WTC11 (cell line): ENCODE data around the gene TNFRSF1B. TPM values are rescaled to one million over a fixed set of nuclear protein-coding genes. Genes with fewer than 3 reads are reported as not detected.

Experiments
- ATAC-seq: fragments of 200-7000 bp; cut with Tn5 transposase; 2 replicates; pipeline ENCODE4 v1.10.0; 2021; ENCODE audit warnings: mild to moderate bottlenecking, moderate library complexity
- CTCF ChIA-PET: fragments of 300-600 bp; sonication (Branson Sonifier 250); formaldehyde crosslinking; loops from one replicate; lab custom pipeline; 2021; ENCODE audit warnings: antibody characterized with exemption; lab: Charles Lee
- POLR2A ChIA-PET: fragments of 350-600 bp; sonication (Branson Sonifier 250); formaldehyde crosslinking; loops from one replicate; lab custom pipeline; 2021; ENCODE audit warnings: antibody characterized with exemption; lab: Charles Lee
- DNase-seq: peaks from one replicate; pipeline ENCODE4 v3.0.0; 2021; ENCODE audit warnings: low spot score
- H3K27ac Mint-ChIP-seq: 2 replicates; pipeline ENCODE4 v1.8.0; 2021; ENCODE audit warnings: mixed read lengths
- H3K27me3 Mint-ChIP-seq: 2 replicates; pipeline ENCODE4 v1.8.0; 2021; ENCODE audit warnings: low read depth, mild to moderate bottlenecking, moderate library complexity, mixed read lengths
- H3K36me3 Mint-ChIP-seq: 2 replicates; pipeline ENCODE4 v1.8.0; 2021; ENCODE audit warnings: mixed read lengths
- H3K4me1 Mint-ChIP-seq: 2 replicates; pipeline ENCODE4 v1.8.0; 2022; ENCODE audit warnings: mixed read lengths
- H3K4me3 Mint-ChIP-seq: 2 replicates; pipeline ENCODE4 v1.8.0; 2021; ENCODE audit warnings: mild to moderate bottlenecking, moderate library complexity, mixed read lengths
- H3K9me3 Mint-ChIP-seq: 2 replicates; pipeline ENCODE4 v1.8.0; 2021; ENCODE audit warnings: mixed read lengths
- EMX1 ChIP-seq: fragments of 250-450 bp; sonication (Bioruptor Pico); IDR thresholded peaks from 2 replicates; pipeline ENCODE4 v1.8.0; 2021; ENCODE audit warnings: mild to moderate bottlenecking
- ESRRA ChIP-seq: sonication (generic); formaldehyde crosslinking; IDR thresholded peaks from 2 replicates; pipeline ENCODE4 v1.8.1; 2022; ENCODE audit warnings: mild to moderate bottlenecking, missing genetic modification reagents, borderline replicate concordance
- ETV6 ChIP-seq: sonication (generic); formaldehyde crosslinking; IDR thresholded peaks from 2 replicates; pipeline ENCODE4 v1.8.1; 2022; ENCODE audit warnings: mild to moderate bottlenecking, missing genetic modification reagents
- FOXJ3 ChIP-seq: sonication (generic); formaldehyde crosslinking; IDR thresholded peaks from 2 replicates; pipeline ENCODE4 v1.9.0; 2021; ENCODE audit warnings: missing genetic modification reagents, mild to moderate bottlenecking, borderline replicate concordance
- FOXP4 ChIP-seq: sonication (generic); formaldehyde crosslinking; IDR thresholded peaks from 2 replicates; pipeline ENCODE4 v1.8.0; 2022; ENCODE audit warnings: mild to moderate bottlenecking, missing genetic modification reagents
- JUN ChIP-seq: sonication (generic); formaldehyde crosslinking; IDR thresholded peaks from 2 replicates; pipeline ENCODE4 v1.8.0; 2023; ENCODE audit warnings: mild to moderate bottlenecking, missing genetic modification reagents
- MXD4 ChIP-seq: fragments of 250-450 bp; sonication (Bioruptor Pico); IDR thresholded peaks from 2 replicates; pipeline ENCODE4 v1.8.0; 2021; ENCODE audit warnings: mild to moderate bottlenecking, moderate library complexity, borderline replicate concordance
- NFE2L1 ChIP-seq: sonication (generic); formaldehyde crosslinking; IDR thresholded peaks from 2 replicates; pipeline ENCODE4 v1.8.1; 2023; ENCODE audit warnings: missing genetic modification reagents
- RELA ChIP-seq: sonication (generic); formaldehyde crosslinking; IDR thresholded peaks from 2 replicates; pipeline ENCODE4 v1.8.1; 2022; ENCODE audit warnings: missing genetic modification reagents, mild to moderate bottlenecking, borderline replicate concordance
- RORB ChIP-seq: fragments of 250-450 bp; sonication (Bioruptor Pico); IDR thresholded peaks from 2 replicates; pipeline ENCODE4 v1.9.0; 2021; ENCODE audit warnings: mild to moderate bottlenecking
- TP53 ChIP-seq: sonication (generic); formaldehyde crosslinking; IDR thresholded peaks from 2 replicates; pipeline ENCODE4 v1.8.1; 2023; ENCODE audit warnings: mild to moderate bottlenecking, missing genetic modification reagents
- USF1 ChIP-seq: sonication (generic); formaldehyde crosslinking; IDR thresholded peaks from 2 replicates; pipeline ENCODE4 v1.8.0; 2022; ENCODE audit warnings: mild to moderate bottlenecking, missing genetic modification reagents
- ZNF138 ChIP-seq: sonication (generic); formaldehyde crosslinking; conservative IDR thresholded peaks from 2 replicates; pipeline ENCODE4 v1.8.1; 2022; ENCODE audit warnings: mild to moderate bottlenecking, moderate library complexity, missing genetic modification reagents
- ZNF317 ChIP-seq: sonication (generic); formaldehyde crosslinking; IDR thresholded peaks from 2 replicates; pipeline ENCODE4 v1.8.1; 2023; ENCODE audit warnings: low read depth, mild to moderate bottlenecking, moderate library complexity, missing genetic modification reagents, borderline replicate concordance
- ZNF416 ChIP-seq: fragments of 250-450 bp; sonication (Bioruptor Pico); IDR thresholded peaks from 2 replicates; pipeline ENCODE4 v1.9.0; 2021; ENCODE audit warnings: mild to moderate bottlenecking, inconsistent platforms
- ZNF423 ChIP-seq: fragments of 250-450 bp; sonication (Bioruptor Pico); IDR thresholded peaks from 2 replicates; pipeline ENCODE4 v2.1.2; 2022; ENCODE audit warnings: mild to moderate bottlenecking, moderate library complexity
- ZNF532 ChIP-seq: fragments of 250-450 bp; sonication (Bioruptor Pico); IDR thresholded peaks from 2 replicates; pipeline ENCODE4 v1.9.0; 2021; ENCODE audit warnings: mild to moderate bottlenecking, borderline replicate concordance
- ZNF671 ChIP-seq: fragments of 250-450 bp; sonication (Bioruptor Pico); IDR thresholded peaks from 2 replicates; pipeline ENCODE4 v1.8.0; 2021; ENCODE audit warnings: mild to moderate bottlenecking
- total RNA-seq: library from RNA; stranded (reverse); gene quantifications from 3 replicates; pipeline ENCODE4 v1.2.3, GENCODE V29; 2021
- TF ChIP-seq, protein P1 (sequence below): sonication (generic); formaldehyde crosslinking; IDR thresholded peaks from 2 replicates; pipeline ENCODE4 v1.8.1; 2023; ENCODE audit warnings: mild to moderate bottlenecking, missing genetic modification reagents, moderate library complexity
- TF ChIP-seq, protein P2 (sequence below): sonication (generic); formaldehyde crosslinking; IDR thresholded peaks from 2 replicates; pipeline ENCODE4 v1.8.1; 2022; ENCODE audit warnings: missing genetic modification reagents, borderline replicate concordance
- TF ChIP-seq, protein P3 (sequence below): sonication (generic); formaldehyde crosslinking; IDR thresholded peaks from 2 replicates; pipeline ENCODE4 v1.8.1; 2022; ENCODE audit warnings: mild to moderate bottlenecking, moderate library complexity, missing genetic modification reagents

Gene TNFRSF1B
- total RNA-seq, 1 experiment from 2014 or later, result 2.7 TPM

- no peak for TF ChIP-seq ZNF423 (CRISPR knock-in tag)
- TF ChIP-seq MXD4 (CRISPR knock-in tag), result no peak
- TF ChIP-seq, protein P1, sequence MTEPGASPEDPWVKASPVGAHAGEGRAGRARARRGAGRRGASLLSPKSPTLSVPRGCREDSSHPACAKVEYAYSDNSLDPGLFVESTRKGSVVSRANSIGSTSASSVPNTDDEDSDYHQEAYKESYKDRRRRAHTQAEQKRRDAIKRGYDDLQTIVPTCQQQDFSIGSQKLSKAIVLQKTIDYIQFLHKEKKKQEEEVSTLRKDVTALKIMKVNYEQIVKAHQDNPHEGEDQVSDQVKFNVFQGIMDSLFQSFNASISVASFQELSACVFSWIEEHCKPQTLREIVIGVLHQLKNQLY (CRISPR knock-in tag), result no peak
- TF ChIP-seq ZNF317 (CRISPR knock-in tag), result no peak
- TF ChIP-seq TP53 (CRISPR knock-in tag), result no peak
These were observed 11.2 kb downstream of the TNFRSF1B start (continued) for GRCh38 chr1:12177999-12178441.

DNA sequence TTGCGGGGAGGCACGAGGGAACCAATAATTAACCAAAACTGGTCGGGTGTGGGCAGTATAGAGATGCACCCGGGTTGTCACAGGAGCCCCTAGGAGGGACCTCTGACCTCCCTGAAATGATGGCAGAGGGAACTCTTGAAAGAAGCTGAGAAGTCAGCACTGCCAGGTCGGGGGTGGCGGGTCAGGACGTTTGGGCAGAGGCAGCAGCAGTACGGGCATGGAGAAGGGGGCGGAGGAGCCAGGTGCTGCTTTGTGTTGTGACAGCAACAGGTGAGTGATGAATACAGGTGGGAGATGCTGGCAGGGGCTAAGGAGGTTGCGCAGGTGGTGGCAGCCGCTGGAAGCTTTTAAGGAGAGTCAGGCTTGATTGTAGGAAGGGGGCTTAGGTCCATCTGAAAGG is 11.7 kb downstream of the TNFRSF1B start:
- POLR2A ChIA-PET, result interaction anchor here (1.5 kb wide), 1 partner anchor 18 kb away, joined by 3 read pairs; no protein-coding TSS in a partner anchor
- no peak for DNase-seq
- Mint-ChIP-seq H3K9me3 (no peaks in the 10 kb centered on the region), H3K36me3 (no peaks in the 10 kb centered on the region), H3K27me3 (no peaks in the 10 kb centered on the region; the same call in none of the 2 replicates), H3K4me3 (no peak overlapping the region), H3K27ac (no peak overlapping the region), H3K4me1 (peaks cover 30% of the 10 kb centered on the region)
- CTCF ChIA-PET, result interaction anchor here (0.9 to 2.3 kb wide), 3 partner anchors 14 to 98 kb away, joined by 3 to 16 read pairs (median 6); no protein-coding TSS in a partner anchor
- ATAC-seq, result no peak
- no peak for TF ChIP-seq RORB (CRISPR knock-in tag)
- no peak for TF ChIP-seq EMX1 (CRISPR knock-in tag)
- no peak for TF ChIP-seq FOXJ3 (CRISPR knock-in tag)
- no peak for TF ChIP-seq ZNF532 (CRISPR knock-in tag)
- no peak for TF ChIP-seq RELA (CRISPR knock-in tag)
- TF ChIP-seq, protein P2, sequence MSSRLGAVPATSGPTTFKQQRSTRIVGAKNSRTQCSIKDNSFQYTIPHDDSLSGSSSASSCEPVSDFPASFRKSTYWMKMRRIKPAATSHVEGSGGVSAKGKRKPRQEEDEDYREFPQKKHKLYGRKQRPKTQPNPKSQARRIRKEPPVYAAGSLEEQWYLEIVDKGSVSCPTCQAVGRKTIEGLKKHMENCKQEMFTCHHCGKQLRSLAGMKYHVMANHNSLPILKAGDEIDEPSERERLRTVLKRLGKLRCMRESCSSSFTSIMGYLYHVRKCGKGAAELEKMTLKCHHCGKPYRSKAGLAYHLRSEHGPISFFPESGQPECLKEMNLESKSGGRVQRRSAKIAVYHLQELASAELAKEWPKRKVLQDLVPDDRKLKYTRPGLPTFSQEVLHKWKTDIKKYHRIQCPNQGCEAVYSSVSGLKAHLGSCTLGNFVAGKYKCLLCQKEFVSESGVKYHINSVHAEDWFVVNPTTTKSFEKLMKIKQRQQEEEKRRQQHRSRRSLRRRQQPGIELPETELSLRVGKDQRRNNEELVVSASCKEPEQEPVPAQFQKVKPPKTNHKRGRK (CRISPR knock-in tag), result no peak
- TF ChIP-seq USF1 (CRISPR knock-in tag), result no peak
- no peak for TF ChIP-seq NFE2L1
- TF ChIP-seq ZNF671 (CRISPR knock-in tag), result no peak
- no peak for TF ChIP-seq JUN (CRISPR knock-in tag)
- TF ChIP-seq ZNF416 (CRISPR knock-in tag), result no peak
- TF ChIP-seq ZNF138 (CRISPR knock-in tag), result no peak

DNA sequence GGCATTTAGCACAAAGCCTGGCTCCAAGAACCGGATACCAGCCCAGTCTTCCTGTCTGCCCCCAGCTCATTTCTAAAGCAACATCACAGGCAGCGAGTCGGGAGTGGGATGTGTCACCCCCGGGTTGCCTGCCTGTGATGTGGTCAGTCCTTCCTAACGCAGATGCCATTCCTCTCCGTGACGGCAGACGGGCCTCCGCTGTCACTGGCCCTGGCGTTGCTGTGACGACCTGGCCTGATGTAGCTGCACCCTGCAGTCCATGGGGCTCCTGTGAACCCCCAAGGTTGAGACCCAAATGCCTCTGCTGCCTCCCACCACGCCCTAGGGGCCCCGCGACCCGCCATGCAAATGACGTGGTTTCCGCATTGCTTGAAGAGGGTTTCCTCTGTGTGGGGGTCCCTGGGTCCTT is 12.3 kb downstream of the TNFRSF1B start:
- POLR2A ChIA-PET, result no interaction called here
- Mint-ChIP-seq H3K4me3 (no peak overlapping the region), H3K27ac (no peak overlapping the region)
- TF ChIP-seq ESRRA (CRISPR knock-in tag), result no peak
- no peak for TF ChIP-seq USF1 (CRISPR knock-in tag)
- TF ChIP-seq, protein P3, sequence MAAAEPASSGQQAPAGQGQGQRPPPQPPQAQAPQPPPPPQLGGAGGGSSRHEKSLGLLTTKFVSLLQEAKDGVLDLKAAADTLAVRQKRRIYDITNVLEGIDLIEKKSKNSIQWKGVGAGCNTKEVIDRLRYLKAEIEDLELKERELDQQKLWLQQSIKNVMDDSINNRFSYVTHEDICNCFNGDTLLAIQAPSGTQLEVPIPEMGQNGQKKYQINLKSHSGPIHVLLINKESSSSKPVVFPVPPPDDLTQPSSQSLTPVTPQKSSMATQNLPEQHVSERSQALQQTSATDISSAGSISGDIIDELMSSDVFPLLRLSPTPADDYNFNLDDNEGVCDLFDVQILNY, result no peak
- no peak for TF ChIP-seq FOXP4 (CRISPR knock-in tag)
- no peak for TF ChIP-seq ETV6 (CRISPR knock-in tag)
- no peak for TF ChIP-seq ZNF423 (CRISPR knock-in tag)

More for the DNA sequence above, 12.3 kb downstream of the TNFRSF1B start:
- DNase-seq (no peak), ATAC-seq (no peak)
- Mint-ChIP-seq H3K4me1 (peaks cover 34% of the 10 kb centered on the region), H3K27me3 (no peaks in the 10 kb centered on the region; the same call in none of the 2 replicates), H3K36me3 (no peaks in the 10 kb centered on the region), H3K9me3 (no peaks in the 10 kb centered on the region)
- CTCF ChIA-PET, result interaction anchor here (2.3 to 2.6 kb wide), 2 partner anchors 18 to 55 kb away, joined by 13 to 16 read pairs; no protein-coding TSS in a partner anchor
